ENCODE data around the gene SPRY1.

- TF ChIP-seq CHD2 (IDR thresholded peaks at IDR 0.05; ENCODE audit: low read depth, low read length) (no peak), ZNF444 (CRISPR knock-in tag; IDR thresholded peaks at IDR 0.05) (no peak), ZNF695 (CRISPR knock-in tag; IDR thresholded peaks at IDR 0.05) (no peak), SMARCC2 (IDR thresholded peaks at IDR 0.05; ENCODE audit: low read depth) (no peak), ZNF121 (CRISPR knock-in tag; conservative IDR thresholded peaks at IDR 0.05) (no peak), ZNF274 (IDR thresholded peaks at IDR 0.05; ENCODE audit: borderline replicate concordance, low read depth, low read length) (no peak)
These were observed 47.0 kb downstream of the SPRY1 start for GRCh38 chr4:123443401-123444289.

All from K562 (cell line).